ENCODE results near the gene LRIT1.

Gene LRIT1

GRCh38 chr10:84191106-84191505 lies 50.2 kb downstream of the LRIT1 start:
- no peak for FAIRE-seq

- FAIRE-seq: no peak
These were observed 50.7 kb downstream of the LRIT1 start for GRCh38 chr10:84190621-84191020.

- FAIRE-seq: no peak
These were observed 52.5 kb downstream of the LRIT1 start for GRCh38 chr10:84188815-84189214.

- no peak for FAIRE-seq
These were observed 55.7 kb downstream of the LRIT1 start for GRCh38 chr10:84185526-84186175.

GRCh38 chr10:84184517-84184916 lies 56.8 kb downstream of the LRIT1 start:
- no peak for FAIRE-seq

DNA sequence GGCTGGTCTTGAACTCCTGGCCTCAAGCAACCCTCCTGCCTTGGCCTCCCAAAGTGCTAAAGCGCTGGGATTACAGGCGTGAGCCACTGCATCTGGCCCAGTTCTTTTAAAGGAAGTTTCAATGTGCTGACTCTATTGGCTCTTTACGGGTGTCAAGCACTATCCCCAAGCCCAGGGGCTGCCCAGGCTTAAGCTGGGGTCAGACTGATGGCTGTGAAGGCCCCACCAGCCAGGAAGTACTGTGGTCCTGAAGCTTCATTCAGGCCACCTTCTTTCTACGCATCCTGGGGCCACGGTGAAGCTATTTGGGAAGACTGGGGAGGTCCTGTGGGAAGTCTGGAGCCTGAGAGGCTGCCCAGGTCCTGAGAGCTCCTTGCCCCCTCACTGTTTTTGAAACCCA lies 59.7 kb downstream of the LRIT1 start:
- FAIRE-seq: no peak
